ENCODE results near the gene HORMAD2. TPM values are rescaled to one million over a fixed set of nuclear protein-coding genes. Genes with fewer than 3 reads are reported as not detected.

HORMAD2 gene
- total and polyA plus RNA-seq, 9 of the 15 experiments (the other 6 are each of a cell fraction or from before 2014, with no cell fraction given), result not detected

GRCh38 chr22:30221121-30221992 lies 141.1 kb downstream of the HORMAD2 start:
- H3K27ac ChIP-seq (ENCODE audit: extremely low read depth, low read depth, low read length), result no peak overlapping the region
- FAIRE-seq, result no peak
- no peak overlapping the region for H2AFZ ChIP-seq (ENCODE audit: low read depth, low read length)
- no peaks in the 10 kb centered on the region for H3K36me3 ChIP-seq (ENCODE audit: control insufficient read depth, insufficient read depth, low read length)
- H4K20me1 ChIP-seq (replicated peaks; ENCODE audit: control insufficient read depth, insufficient read depth, low read length), result 0 out of 2 replicates have a peak, but pooled peaks cover 3% of the 10 kb centered on the region
- H3K4me3 ChIP-seq, result no peak overlapping the region
- no TSS peak for BruUV-seq (replicated peaks)
- CTCF ChIA-PET (ENCODE audit: low intra/inter-chr PET ratio), result no interaction called here
- H3K27me3 ChIP-seq (ENCODE audit: control insufficient read depth in 2 of 2, insufficient read depth in 2 of 2, low read length in 2 of 2), result peaks cover 0 to 46% of the 10 kb centered on the region in 2 experiments; a peak in 2 of 5 replicates
- no peaks in the 10 kb centered on the region for H3K79me2 ChIP-seq (ENCODE audit: control insufficient read depth, insufficient read depth, low read length)
- H3K4me1 ChIP-seq (replicated peaks in 1 of 2; ENCODE audit: control insufficient read depth in 2 of 2, insufficient read depth in 2 of 2, low read length in 2 of 2), result peaks cover 17 to 33% of the 10 kb centered on the region in 2 experiments; a peak in 4 of 5 replicates
- no peak for ATAC-seq
- H3K9me1 ChIP-seq (ENCODE audit: control insufficient read depth, insufficient read depth, low read length), result no peaks in the 10 kb centered on the region
- intact Hi-C loops (cut with micrococcal nuclease), result no loop called here
- no peak for DNase-seq (ENCODE audit: extremely low read depth in 1 of 4, low spot score in 3 of 4)
- TF ChIP-seq DNMT1 (IDR thresholded peaks at IDR 0.05), result no peak
- no peak for TF ChIP-seq MAZ (CRISPR knock-in tag; conservative IDR thresholded peaks at IDR 0.05 in 1 of 2, IDR thresholded peaks at IDR 0.05 in 1 of 2)
- peak; percentile 32; the same call in 1 of the 2 replicates for TF ChIP-seq ADNP (tag; IDR thresholded peaks at IDR 0.05)
- no peak for TF ChIP-seq ZZZ3 (IDR thresholded peaks at IDR 0.05)
- TF ChIP-seq ZBTB7A (IDR thresholded peaks at IDR 0.05; ENCODE audit: borderline replicate concordance, control insufficient read depth, low read depth, low read length), result no peak
- peak; percentile 55; the same call in 1 of the 2 replicates for TF ChIP-seq BCOR (IDR thresholded peaks at IDR 0.05)
- H3K9me3 ChIP-seq (replicated peaks; ENCODE audit: control insufficient read depth, insufficient read depth, low read depth, low read length), result no peaks in the 10 kb centered on the region
- in situ Hi-C loops (cut with MboI), result no loop called here
- POLR2A ChIA-PET, result interaction anchor here (1.5 kb wide), 1 partner anchor 32 kb away, joined by 4 read pairs; no protein-coding TSS in a partner anchor
- 27% methylated on average over 13 of the region's 26 CpGs for WGBS (ENCODE audit: insufficient coverage, low coverage, missing lambda C conversion rate)
- no peak overlapping the region for H3K4me2 ChIP-seq (ENCODE audit: insufficient read depth, low read length)
- H3K9ac ChIP-seq (ENCODE audit: insufficient read depth in 1 of 2, low read depth in 2 of 2, low read length in 2 of 2), result no peak overlapping the region
